Fibroblast of villous mesenchyme (primary cell): ENCODE measurements around the gene DPP10. TPM values are rescaled to one million over a fixed set of nuclear protein-coding genes. Genes with fewer than 3 reads are reported as not detected.

Source experiments
- DNase-seq: peaks from one replicate; pipeline ENCODE4 v3.0.0-alpha.2; 2010; ENCODE audit warnings: low read depth
- H3K4me3 ChIP-seq: 2 replicates; pipeline ENCODE4 v1.5.1; 2011; ENCODE audit warnings: low read depth, mild to moderate bottlenecking, low read length
- total RNA-seq: library from RNA; depleted of rRNA; stranded (reverse); fragments of >200 nt; gene quantifications from 2 replicates; pipeline ENCODE4 v1.2.3, GENCODE V29; 2012
- TF ChIP-seq, protein P1 (sequence below): IDR thresholded peaks from 2 replicates; pipeline ENCODE4 v1.5.1; 2012; ENCODE audit warnings: low read depth, mild to moderate bottlenecking, low read length; ENCODE audit not compliant: insufficient read depth

DPP10 gene
- total RNA-seq, 1 donor, result under 0.01 TPM

DNA sequence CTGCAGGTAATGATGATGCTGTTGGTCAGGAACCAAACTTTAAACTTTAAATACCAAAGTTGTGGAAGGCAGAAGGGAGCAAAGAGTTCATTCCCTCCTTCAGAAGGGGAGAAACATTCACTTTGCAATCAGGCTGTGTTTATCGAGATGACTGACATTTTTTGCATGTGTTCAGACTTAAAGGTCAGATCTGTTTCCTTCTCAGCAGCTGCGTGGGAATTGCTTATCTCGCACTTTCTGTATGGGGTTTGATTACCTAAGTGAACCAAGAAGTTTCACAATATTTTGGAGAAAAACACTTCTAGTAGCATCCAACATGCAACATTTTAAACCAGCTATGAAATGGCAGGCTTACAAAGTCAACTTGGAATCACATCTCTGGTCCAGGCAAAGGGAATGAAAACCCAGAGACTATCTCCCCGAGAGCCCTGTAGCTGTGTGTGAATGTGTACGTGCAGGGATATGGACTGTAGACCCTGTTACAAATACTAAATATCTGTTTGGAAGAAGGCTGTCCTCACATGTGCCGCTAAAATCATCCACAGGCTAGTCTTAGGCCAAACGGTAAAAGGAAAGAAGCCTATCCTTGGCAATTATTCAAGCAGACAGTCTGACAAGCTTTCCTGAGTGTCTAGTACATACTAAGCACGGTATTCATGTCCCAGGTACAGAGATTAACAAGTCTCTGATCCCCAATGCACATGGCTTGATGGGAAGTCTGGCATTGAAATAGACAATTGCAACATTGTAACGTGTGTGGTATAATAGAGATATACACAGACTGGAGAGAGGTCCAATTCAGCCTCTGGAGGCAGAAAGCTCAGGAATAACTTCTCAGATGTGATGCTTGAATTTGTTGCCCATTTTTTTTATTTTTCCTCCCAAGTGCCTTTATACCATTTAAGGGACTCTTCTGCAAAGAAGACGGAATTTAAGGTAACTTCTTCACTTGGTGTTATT lies 483.1 kb downstream of the DPP10 start:
- no peak overlapping the region for H3K4me3 ChIP-seq
- DNase-seq, result no peak
- TF ChIP-seq, protein P1, sequence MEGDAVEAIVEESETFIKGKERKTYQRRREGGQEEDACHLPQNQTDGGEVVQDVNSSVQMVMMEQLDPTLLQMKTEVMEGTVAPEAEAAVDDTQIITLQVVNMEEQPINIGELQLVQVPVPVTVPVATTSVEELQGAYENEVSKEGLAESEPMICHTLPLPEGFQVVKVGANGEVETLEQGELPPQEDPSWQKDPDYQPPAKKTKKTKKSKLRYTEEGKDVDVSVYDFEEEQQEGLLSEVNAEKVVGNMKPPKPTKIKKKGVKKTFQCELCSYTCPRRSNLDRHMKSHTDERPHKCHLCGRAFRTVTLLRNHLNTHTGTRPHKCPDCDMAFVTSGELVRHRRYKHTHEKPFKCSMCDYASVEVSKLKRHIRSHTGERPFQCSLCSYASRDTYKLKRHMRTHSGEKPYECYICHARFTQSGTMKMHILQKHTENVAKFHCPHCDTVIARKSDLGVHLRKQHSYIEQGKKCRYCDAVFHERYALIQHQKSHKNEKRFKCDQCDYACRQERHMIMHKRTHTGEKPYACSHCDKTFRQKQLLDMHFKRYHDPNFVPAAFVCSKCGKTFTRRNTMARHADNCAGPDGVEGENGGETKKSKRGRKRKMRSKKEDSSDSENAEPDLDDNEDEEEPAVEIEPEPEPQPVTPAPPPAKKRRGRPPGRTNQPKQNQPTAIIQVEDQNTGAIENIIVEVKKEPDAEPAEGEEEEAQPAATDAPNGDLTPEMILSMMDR, result no peak

- TF ChIP-seq, protein P1, result no peak
- H3K4me3 ChIP-seq, result no peak overlapping the region
- no peak for DNase-seq
Observed at GRCh38 chr2:114926303-114926702, 483.9 kb downstream of the DPP10 start.

DNA sequence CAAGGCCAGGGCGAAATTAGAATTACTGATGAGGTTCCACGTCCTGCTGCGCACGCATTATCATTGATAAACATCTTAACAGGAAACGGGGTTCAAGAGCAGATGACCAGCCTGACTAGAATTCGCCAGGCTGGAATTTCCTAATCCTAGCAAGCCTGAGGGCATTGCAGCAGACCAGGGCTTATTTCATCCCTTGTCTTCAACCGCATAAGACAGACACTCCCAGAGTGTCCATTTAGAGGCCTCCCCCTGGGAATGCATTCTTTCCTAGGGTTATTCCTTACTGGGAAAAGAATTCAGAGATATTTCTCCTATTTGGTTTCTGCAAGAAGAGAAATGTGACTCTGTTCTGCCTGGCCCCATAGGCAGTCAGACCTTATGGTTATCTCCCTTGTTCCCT lies 486.8 kb downstream of the DPP10 start:
- no peak overlapping the region for H3K4me3 ChIP-seq
- DNase-seq, result no peak
- TF ChIP-seq, protein P1, result no peak

GRCh38 chr2:114933671-114934241 lies 491.3 kb downstream of the DPP10 start:
- DNase-seq, result no peak
- TF ChIP-seq, protein P1, result no peak

DNA sequence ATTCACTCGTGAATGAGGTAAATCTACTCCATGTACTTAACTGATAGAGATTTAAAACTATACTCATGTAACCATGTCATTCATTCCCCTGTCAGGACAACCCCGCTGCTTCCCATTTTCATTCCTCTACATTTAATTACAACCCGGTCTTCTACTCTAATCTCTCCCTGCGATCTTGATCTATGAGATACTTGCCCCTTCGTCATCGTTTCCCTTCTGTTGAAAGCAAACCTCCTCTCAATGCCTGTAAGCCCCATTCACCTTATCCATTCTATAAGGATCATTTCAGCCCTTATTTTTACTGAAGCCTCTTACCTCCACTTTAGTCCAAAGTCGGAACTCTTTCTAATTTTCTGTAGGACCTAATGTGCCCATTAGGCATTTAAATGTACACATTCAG lies 492.6 kb downstream of the DPP10 start:
- TF ChIP-seq, protein P1, result no peak
- H3K4me3 ChIP-seq, result no peak overlapping the region
- DNase-seq, result no peak

More at GRCh38 chr2:114933671-114934241, 491.3 kb downstream of the DPP10 start:
- no peak overlapping the region for H3K4me3 ChIP-seq

GRCh38 chr2:114937366-114937930 lies 495.0 kb downstream of the DPP10 start:
- DNase-seq, result no peak
- H3K4me3 ChIP-seq, result no peak overlapping the region
- TF ChIP-seq, protein P1, result no peak
